ENCODE results near the gene LGALS4. TPM values are rescaled to one million over a fixed set of nuclear protein-coding genes. Genes with fewer than 3 reads are reported as not detected.
A peak's percentile ranks its signal among the peaks of the same experiment; 100 is the strongest.

The LGALS4 gene
- total RNA-seq, 1 experiment from 2014 or later, result 0.32 TPM

GRCh38 chr19:38841180-38841766, 28.5 kb upstream of the LGALS4 start:
- no peak for DNase-seq (ENCODE audit: low spot score)
- POLR2A ChIA-PET (ENCODE audit: low non-redundant PET), result no interaction called here
- H3K4me3 ChIP-seq (ENCODE audit: low read depth, low read length, poor library complexity, severe bottlenecking), result no peak overlapping the region
- H3K9me3 ChIP-seq (ENCODE audit: low read depth, low read length, poor library complexity, severe bottlenecking), result no peaks in the 10 kb centered on the region
- no peak overlapping the region for H3K27ac ChIP-seq (ENCODE audit: low read depth, low read length, poor library complexity, severe bottlenecking)
- CTCF ChIA-PET, result no interaction called here
- no TSS peak for BruUV-seq (replicated peaks)
- H3K36me3 ChIP-seq (ENCODE audit: insufficient read depth, low read length, poor library complexity, severe bottlenecking), result peaks cover 100% of the 10 kb centered on the region
- peaks cover 3% of the 10 kb centered on the region for H3K4me1 ChIP-seq (ENCODE audit: insufficient read depth, low read length, poor library complexity, severe bottlenecking)
- no peaks in the 10 kb centered on the region for H3K27me3 ChIP-seq (replicated peaks; ENCODE audit: insufficient read depth, low read depth, low read length, poor library complexity)
- TF ChIP-seq EZH2 (IDR thresholded peaks at IDR 0.05; ENCODE audit: borderline replicate concordance, low read depth, low read length, poor library complexity, severe bottlenecking) (no peak), CTCF (conservative IDR thresholded peaks at IDR 0.05; ENCODE audit: low read depth, low read length) (no peak)
- intact Hi-C loops (cut with micrococcal nuclease; ENCODE audit: unreplicated experiment), result no loop called here

GRCh38 chr19:38840583-38840968, 27.8 kb upstream of the LGALS4 start:
- no peak for TF ChIP-seq EZH2 (IDR thresholded peaks at IDR 0.05; ENCODE audit: borderline replicate concordance, low read depth, low read length, poor library complexity, severe bottlenecking)
- peaks cover 100% of the 10 kb centered on the region for H3K36me3 ChIP-seq (ENCODE audit: insufficient read depth, low read length, poor library complexity, severe bottlenecking)
- POLR2A ChIA-PET (ENCODE audit: low non-redundant PET), result no interaction called here
- H3K9me3 ChIP-seq (ENCODE audit: low read depth, low read length, poor library complexity, severe bottlenecking), result no peaks in the 10 kb centered on the region
- H3K27ac ChIP-seq (ENCODE audit: low read depth, low read length, poor library complexity, severe bottlenecking), result peak overlapping the region; percentile 21
- H3K27me3 ChIP-seq (replicated peaks; ENCODE audit: insufficient read depth, low read depth, low read length, poor library complexity), result no peaks in the 10 kb centered on the region
- DNase-seq (ENCODE audit: low spot score), result no peak
- CTCF ChIA-PET, result no interaction called here
- peaks cover 3% of the 10 kb centered on the region for H3K4me1 ChIP-seq (ENCODE audit: insufficient read depth, low read length, poor library complexity, severe bottlenecking)
- no TSS peak for BruUV-seq (replicated peaks)
- no peak overlapping the region for H3K4me3 ChIP-seq (ENCODE audit: low read depth, low read length, poor library complexity, severe bottlenecking)
- intact Hi-C loops (cut with micrococcal nuclease; ENCODE audit: unreplicated experiment), result no loop called here

GRCh38 chr19:38839816-38840582, 27.3 kb upstream of the LGALS4 start:
- CTCF ChIA-PET, result no interaction called here
- peak overlapping the region; percentile 21 for H3K27ac ChIP-seq (ENCODE audit: low read depth, low read length, poor library complexity, severe bottlenecking)

More at GRCh38 chr19:38839816-38840582, 27.3 kb upstream of the LGALS4 start:
- no peak for TF ChIP-seq EZH2 (IDR thresholded peaks at IDR 0.05; ENCODE audit: borderline replicate concordance, low read depth, low read length, poor library complexity, severe bottlenecking)
- no peak for TF ChIP-seq CTCF (conservative IDR thresholded peaks at IDR 0.05; ENCODE audit: low read depth, low read length)
- no peak for DNase-seq (ENCODE audit: low spot score)
- H3K27me3 ChIP-seq (replicated peaks; ENCODE audit: insufficient read depth, low read depth, low read length, poor library complexity), result no peaks in the 10 kb centered on the region
- POLR2A ChIA-PET (ENCODE audit: low non-redundant PET), result interaction anchor here (0.6 kb wide), 1 partner anchor 10 kb away, joined by 3 read pairs; the partner anchor contains the start of gene HNRNPL
- intact Hi-C loops (cut with micrococcal nuclease; ENCODE audit: unreplicated experiment), result no loop called here
- no peaks in the 10 kb centered on the region for H3K9me3 ChIP-seq (ENCODE audit: low read depth, low read length, poor library complexity, severe bottlenecking)
- peaks cover 98% of the 10 kb centered on the region for H3K36me3 ChIP-seq (ENCODE audit: insufficient read depth, low read length, poor library complexity, severe bottlenecking)
- no peak overlapping the region for H3K4me3 ChIP-seq (ENCODE audit: low read depth, low read length, poor library complexity, severe bottlenecking)
- BruUV-seq (replicated peaks), result no TSS peak
- H3K4me1 ChIP-seq (ENCODE audit: insufficient read depth, low read length, poor library complexity, severe bottlenecking), result peaks cover 3% of the 10 kb centered on the region
